Duodenal mucosa (tissue), 2 donors: ENCODE measurements around the gene DBF4.
"Not testable (repeated sequence)": the region's sequence is repeated elsewhere in the genome, so short reads cannot be mapped to it uniquely, and the experiment has no call there.

ENCODE experiments used
- H3K27ac ChIP-seq: one replicate; pipeline ENCODE4 v1.7.0; 2013; ENCODE audit warnings: low read depth, low read length
- H3K27me3 ChIP-seq, 2 donors: one replicate each; pipeline ENCODE4 v1.7.0; 2013; ENCODE audit warnings: low read length in 2 of 2, control low read depth in 1 of 2; ENCODE audit not compliant: insufficient read depth in 2 of 2, control insufficient read depth in 1 of 2
- H3K36me3 ChIP-seq, 2 donors: one replicate each; pipeline ENCODE4 v1.7.0; 2013; ENCODE audit warnings: low read length in 2 of 2, control low read depth in 1 of 2; ENCODE audit not compliant: insufficient read depth in 2 of 2, control insufficient read depth in 1 of 2
- H3K4me1 ChIP-seq, 2 donors: one replicate each; pipeline ENCODE4 v1.7.0; 2013; ENCODE audit warnings: low read length in 2 of 2, control low read depth in 1 of 2; ENCODE audit not compliant: insufficient read depth in 2 of 2, control insufficient read depth in 1 of 2
- H3K4me3 ChIP-seq, 2 donors: one replicate each; pipeline ENCODE4 v1.7.0; 2013; ENCODE audit warnings: low read length in 2 of 2, low read depth in 1 of 2
- H3K9ac ChIP-seq, 2 donors: one replicate each; pipeline ENCODE4 v1.7.0; 2013; ENCODE audit warnings: low read length in 2 of 2, low read depth in 1 of 2
- H3K9me3 ChIP-seq, 2 donors: one replicate each; pipeline ENCODE4 v1.7.0; 2013; ENCODE audit warnings: low read length in 2 of 2, control low read depth in 1 of 2; ENCODE audit not compliant: control insufficient read depth in 1 of 2

Gene DBF4

DNA sequence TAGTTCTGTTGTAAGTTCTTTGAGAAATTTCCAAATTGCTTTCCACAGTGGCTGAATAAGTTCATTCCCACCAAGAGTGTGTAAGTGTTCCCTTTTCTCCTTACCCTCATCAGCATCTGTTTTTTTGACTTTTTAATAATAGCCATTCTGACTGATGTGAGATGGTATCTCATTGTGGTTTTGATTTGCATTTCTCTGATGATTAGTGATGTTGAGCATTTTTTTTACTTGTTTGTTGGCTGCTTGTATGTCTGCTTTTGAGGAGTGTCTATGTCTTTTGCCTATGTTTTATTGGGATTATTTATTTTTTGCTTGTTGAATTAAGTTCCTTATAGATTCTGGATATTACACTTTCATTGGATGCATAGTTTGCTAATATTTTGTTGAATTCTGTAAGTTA lies 69.6 kb downstream of the DBF4 start:
- not testable (repeated sequence) for H3K27ac ChIP-seq, H3K36me3 ChIP-seq, H3K9me3 ChIP-seq, H3K27me3 ChIP-seq, H3K4me3 ChIP-seq, H3K9ac ChIP-seq, H3K4me1 ChIP-seq

DNA sequence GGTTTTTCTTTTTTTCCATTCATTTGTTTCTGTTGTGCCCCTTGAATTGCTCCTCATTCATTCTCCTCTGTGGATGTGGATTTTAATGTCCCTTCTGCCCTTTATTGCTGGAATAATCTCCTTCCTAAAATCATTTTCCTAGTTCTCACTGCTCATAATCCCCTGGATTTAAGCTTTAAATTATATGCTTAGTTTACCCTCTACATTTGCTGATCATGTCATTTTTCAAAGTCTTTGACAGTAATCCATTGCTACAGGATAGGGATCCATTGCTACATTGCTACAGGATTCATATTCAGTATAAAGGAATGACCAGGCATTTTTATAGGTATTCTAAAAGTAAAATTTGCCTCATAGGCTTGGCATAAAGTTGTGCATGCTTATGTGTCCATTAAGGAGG lies 72.1 kb downstream of the DBF4 start:
- H3K9me3 ChIP-seq: no peaks in the 10 kb centered on the region
- H3K4me3 ChIP-seq: no peak overlapping the region
- no peak overlapping the region for H3K27ac ChIP-seq
- H3K9ac ChIP-seq: no peak overlapping the region
- H3K4me1 ChIP-seq: no peaks in the 10 kb centered on the region
- no peaks in the 10 kb centered on the region for H3K36me3 ChIP-seq
- H3K27me3 ChIP-seq: no peaks in the 10 kb centered on the region
